GM10847 (cell line): ENCODE measurements around the gene NKAIN4.

Experiments
- POLR2A ChIP-seq: IDR thresholded peaks from 2 replicates; pipeline ENCODE4 v1.6.1; 2011; ENCODE audit not compliant: insufficient read length; ENCODE audit errors: extremely low read depth

Gene NKAIN4

GRCh38 chr20:63254232-63254605 lies at the start of gene NKAIN4:
Gene NKAIN4, minus strand, starts transcription at chr20:63254463. Its CDS starts 13 bp downstream, at chr20:63254450.
- no peak for TF ChIP-seq POLR2A

GRCh38 chr20:63303095-63303666 lies 48.9 kb upstream of the NKAIN4 start:
- no peak for TF ChIP-seq POLR2A

DNA sequence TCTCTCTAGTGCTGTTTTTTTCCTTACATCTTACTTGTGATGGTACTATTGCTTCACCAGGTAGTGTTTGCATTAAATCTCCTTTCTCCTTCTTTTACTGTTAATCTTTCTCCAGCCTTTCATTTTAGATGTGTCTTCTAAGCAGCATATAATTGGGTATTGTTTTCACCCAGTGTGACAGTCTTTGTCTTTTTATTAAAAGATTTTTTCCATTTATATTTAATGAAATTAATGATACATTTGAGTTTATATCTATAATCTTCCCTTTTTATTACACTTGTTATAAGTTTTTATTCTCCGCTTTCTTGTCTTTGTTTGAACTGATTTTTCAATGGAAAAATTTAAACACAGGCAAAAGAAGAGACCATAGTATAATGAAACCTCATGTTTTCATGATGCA lies 47.4 kb upstream of the NKAIN4 start:
- no peak for TF ChIP-seq POLR2A

DNA sequence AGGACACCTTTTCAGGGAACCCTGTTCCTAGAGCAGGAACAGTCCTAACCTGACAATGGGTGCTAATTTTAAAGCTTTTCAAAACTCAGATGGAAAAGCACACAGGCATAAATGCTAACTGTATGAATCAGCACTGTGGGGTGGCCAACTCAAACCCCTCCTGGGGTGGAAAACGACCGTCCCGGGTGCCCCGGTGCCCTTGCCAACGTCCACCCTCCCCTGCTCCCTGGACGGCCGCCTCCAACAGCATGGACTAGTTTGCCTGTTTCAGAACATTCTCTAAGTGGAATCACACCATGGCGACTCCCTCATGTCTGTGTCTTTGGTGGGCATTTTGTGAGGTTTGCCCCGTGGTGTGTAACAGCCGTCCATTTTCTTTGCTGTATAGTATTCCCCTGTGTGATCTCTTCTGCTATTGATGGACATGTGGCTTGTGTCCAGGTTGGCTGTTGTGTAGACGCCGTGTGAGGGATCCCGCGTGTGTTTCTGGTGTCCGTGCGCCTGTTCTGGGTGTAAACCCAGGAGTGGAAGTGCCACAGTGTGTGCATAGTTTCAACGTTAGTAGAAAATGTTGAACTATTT lies 44.6 kb upstream of the NKAIN4 start:
- TF ChIP-seq POLR2A = no peak

- TF ChIP-seq POLR2A = no peak
Measured at GRCh38 chr20:63297796-63298572, 43.7 kb upstream of the NKAIN4 start.

- no peak for TF ChIP-seq POLR2A
Measured at GRCh38 chr20:63297371-63297781, 43.1 kb upstream of the NKAIN4 start.

DNA sequence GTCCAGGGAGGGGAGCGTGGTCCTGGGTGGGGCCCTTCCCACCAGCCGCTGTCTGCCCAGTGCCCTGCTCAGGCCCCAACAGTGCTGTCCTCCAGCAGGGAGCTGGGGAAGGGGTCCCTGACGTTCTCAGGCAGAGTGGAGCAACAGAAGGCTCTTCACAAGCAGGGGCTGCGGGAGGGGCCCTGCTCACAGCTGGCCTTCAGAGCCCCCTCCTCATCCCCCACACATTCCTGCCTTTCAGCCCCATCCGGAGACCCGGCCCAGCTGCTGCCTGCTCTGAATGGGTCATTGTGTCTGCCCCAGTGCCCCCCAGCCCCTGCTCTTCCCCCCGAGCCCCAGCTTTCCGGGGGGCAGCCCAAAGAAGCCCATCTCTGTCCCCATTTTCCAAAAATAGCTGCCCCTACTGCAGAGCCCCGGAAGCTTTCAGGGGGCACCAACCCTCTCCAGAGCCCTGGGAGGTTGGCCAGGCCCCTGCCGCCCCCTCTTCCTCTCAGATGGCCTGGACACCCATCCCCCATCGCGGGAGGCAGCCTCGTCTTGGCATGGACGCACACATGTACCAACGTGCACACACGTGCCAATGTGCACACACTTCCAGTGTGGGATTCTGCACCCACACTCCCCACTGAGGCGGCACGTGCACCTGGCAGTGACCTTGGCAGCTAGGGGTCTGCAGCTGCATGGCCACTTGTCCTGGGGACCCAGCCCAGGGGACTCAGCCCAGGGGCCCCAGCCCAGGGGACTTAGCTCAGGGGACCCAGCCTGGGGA lies 42.5 kb upstream of the NKAIN4 start:
- no peak for TF ChIP-seq POLR2A

DNA sequence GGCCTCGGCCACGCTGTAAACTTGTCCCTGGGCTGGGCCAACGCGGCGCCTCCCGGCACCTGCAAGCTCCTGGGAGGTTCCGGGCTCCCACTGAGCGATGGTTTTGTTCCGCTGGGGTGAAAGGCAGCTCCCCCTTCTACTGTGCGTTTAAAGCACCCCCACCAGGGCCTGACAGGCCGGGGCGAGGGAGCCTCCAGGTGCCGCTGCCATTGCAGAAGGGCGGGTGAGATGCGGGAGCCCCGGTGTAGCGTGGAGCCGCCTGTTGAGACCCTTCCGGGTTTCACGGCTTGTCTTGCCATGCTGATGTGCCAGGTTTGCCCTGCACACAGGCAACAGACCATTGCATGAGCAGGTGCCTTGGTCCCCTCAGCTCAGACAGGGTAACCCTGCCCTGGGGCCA lies 41.6 kb upstream of the NKAIN4 start:
- no peak for TF ChIP-seq POLR2A

DNA sequence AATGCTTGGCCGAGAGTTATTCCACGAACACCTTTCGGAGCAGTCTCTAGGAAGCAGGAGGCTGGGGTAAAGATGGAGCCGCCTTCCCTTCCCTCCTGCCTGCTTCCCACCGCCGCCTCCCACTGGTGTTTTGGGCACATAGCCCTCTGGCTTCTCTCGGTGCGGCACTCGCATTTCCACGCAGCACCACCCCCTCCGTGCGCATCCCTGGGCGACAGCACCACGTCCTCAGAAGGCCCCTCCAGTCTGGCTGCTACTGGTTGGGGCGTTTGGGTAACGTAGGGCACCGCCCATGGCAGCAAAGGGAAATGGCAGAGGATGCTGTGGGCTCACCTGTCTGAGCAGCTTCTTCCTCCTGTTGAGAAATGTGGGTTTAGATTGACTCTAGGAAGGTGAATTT lies 41.2 kb upstream of the NKAIN4 start:
- no peak for TF ChIP-seq POLR2A

- no peak for TF ChIP-seq POLR2A
Measured at GRCh38 chr20:63295018-63295417, 40.8 kb upstream of the NKAIN4 start.

- no peak for TF ChIP-seq POLR2A
Measured at GRCh38 chr20:63294536-63294900, 40.3 kb upstream of the NKAIN4 start.

- TF ChIP-seq POLR2A = no peak
Measured at GRCh38 chr20:63293871-63294535, 39.7 kb upstream of the NKAIN4 start.

DNA sequence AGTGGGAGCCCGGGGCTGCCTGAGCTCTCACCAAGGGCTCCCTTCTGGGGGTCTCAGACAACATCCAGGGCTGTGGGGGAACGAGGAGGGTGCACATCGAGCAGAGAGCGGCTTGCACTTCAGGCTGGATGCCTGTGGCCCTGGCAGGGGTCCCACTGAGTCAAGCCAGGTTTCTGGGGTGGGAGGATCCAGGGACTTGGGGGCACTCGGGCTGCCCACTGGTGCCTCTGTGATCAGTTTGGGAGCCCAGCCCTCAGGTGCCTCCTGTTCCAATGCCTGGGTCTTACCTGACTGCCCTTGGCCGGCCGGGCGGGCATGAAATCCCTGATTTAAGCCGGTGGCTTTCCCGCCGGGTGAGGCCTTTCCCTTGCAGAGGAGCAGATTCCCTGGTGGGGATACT lies 39.2 kb upstream of the NKAIN4 start:
- TF ChIP-seq POLR2A = no peak

DNA sequence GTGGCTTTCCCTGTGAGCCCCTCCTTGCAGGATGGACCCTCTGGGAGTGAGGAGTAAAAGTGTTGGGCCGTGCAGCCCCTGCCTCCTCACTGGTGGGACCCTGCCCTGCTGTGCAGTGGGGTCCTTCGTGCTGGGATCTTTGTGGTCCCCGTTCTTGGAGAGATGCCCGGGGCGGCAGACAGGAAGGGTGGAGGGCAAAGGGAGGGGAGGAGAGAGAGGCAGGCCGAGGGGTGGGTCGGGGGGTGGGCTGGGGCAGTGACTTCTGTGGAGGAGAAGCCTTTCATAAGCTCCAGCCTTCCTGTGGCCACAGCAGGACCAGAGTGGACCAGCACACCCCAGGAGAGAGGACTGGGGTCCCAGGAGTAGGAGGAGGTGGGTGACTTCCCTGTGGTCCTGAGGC lies 38.6 kb upstream of the NKAIN4 start, which contains the start of gene COL20A1:
COL20A1 (plus strand) TSS at position 283 of the 400 bp plus-strand sequence. CDS start 1,922 bp downstream, outside the sequence.
- no peak for TF ChIP-seq POLR2A

- no peak for TF ChIP-seq POLR2A
Measured at GRCh38 chr20:63292292-63292701, 38.0 kb upstream of the NKAIN4 start.
